ENCODE measurements around the gene TPRX2. TPM values are rescaled to one million over a fixed set of nuclear protein-coding genes. Genes with fewer than 3 reads are reported as not detected.

The TPRX2 gene
- total RNA-seq, 1 donor from 2014 or later: not detected

Other genes with a start within 250 kb of the TPRX2 start
- 148 and 336 TPM in 2 replicates for gene EHD2, start 145.8 kb upstream of the TPRX2 start, total RNA-seq
- 68.3 and 105 TPM in 2 replicates for gene NOP53, start 113.7 kb upstream of the TPRX2 start, total RNA-seq
- gene SELENOW, start 80.5 kb upstream of the TPRX2 start, total RNA-seq: 210 and 226 TPM in 2 replicates
- not detected in 2 replicates for gene TPRX1, start 54.7 kb upstream of the TPRX2 start, total RNA-seq
- gene CRX, start 37.3 kb upstream of the TPRX2 start, total RNA-seq: not detected in 2 replicates
- gene SULT2A1, start 27.1 kb downstream of the TPRX2 start, total RNA-seq: not detected in 2 replicates
- gene BSPH1, start 132.9 kb downstream of the TPRX2 start, total RNA-seq: not detected in 2 replicates
- not detected in 2 replicates for gene ELSPBP1, start 135.4 kb downstream of the TPRX2 start, total RNA-seq
- gene CABP5, start 184.8 kb downstream of the TPRX2 start, total RNA-seq: not detected in 2 replicates